HG03135 (cell line): ENCODE data around the gene TTC31.
"Not testable (repeated sequence)": the region's sequence is repeated elsewhere in the genome, so short reads cannot be mapped to it uniquely, and the experiment has no call there.

Source experiments
- ATAC-seq: cut with Tn5 transposase; IDR thresholded peaks from one replicate; pipeline ENCODE4 v1.9.1; 2021; ENCODE audit warnings: mild to moderate bottlenecking, moderate library complexity; ENCODE audit not compliant: unreplicated experiment

The TTC31 gene

DNA sequence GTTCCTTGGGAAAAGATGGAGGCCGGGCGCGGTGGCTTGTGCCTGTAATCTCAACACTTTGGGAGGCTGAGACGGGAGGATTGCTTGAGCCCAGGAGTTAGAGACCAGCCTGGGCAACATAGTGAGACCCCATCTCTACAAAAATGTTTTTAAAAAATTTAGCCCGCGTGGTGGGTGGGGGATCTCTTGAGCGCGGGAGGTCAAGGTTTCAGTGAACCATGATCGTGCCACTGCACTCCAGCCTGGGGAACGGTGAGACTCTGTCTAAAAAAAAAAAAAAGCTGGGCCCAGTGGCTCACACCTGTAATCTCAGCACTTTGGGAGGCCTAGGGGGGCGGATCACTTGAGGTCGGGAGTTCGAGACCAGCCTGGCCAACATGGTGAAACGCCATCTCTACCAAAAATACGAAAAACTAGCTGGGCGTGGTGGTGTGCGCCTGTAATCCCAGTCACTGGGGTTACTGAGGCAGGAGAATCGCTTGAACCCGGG, 839 bp downstream of the TTC31 start:
- ATAC-seq: not testable (repeated sequence)

DNA sequence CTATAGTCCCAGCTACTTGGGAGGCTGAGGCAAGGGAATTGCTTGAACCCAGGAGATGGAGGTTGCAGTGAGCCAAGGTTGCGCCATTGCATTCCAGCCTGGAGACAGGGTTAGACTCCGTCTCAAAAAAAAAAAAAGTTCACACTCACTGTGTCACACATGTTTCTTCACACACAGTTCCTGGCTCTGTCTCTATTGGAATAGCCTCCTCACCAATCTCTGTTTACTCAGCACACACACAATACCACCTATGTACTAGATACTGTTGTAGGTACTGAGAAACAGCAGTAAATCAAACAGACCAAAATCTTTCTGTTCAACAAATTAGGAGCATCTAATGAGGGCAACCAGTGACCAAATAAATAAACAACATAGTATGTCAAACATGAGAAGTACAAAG, 3.3 kb downstream of the TTC31 start:
- ATAC-seq: no peak

DNA sequence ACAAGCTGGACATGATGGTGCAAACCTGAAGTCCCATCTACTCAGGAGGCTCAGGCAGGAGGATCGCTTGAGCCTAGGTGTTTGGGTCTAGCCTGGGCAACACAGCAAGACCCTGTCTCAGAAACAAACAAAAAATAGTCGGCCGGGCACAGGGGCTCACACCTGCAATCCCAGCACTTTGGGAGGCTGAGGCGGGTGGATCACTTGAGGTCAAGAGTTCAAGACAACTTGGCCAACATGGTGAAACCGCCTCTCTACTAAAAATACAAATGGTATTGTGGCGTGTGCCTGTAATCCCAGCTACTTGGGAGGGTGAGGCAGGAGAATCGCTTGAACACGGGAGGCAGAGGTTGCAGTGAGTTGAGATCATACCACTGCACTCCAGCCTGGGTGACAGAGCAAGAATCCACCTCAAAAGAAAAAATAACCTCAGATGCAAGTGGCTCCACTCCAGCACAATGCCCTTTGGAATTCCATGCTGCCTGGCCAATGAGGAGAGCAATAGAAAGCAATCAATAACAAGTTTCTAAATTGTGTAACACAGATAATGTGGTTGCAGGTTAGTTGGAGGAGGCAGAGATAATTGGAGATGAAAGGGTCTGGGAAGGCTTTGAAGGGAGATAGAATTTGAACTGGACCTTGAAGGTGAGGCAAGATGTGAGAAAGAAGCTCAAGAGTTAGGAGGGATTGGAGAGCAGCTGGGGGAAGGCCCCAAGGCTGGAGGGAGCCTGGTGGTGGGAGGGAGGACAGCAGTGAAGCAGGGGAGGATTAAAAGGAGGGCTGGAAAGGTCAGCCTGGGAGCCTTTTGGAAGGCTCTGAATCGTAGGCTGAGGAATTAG, 6.0 kb downstream of the TTC31 start:
- no peak for ATAC-seq

DNA sequence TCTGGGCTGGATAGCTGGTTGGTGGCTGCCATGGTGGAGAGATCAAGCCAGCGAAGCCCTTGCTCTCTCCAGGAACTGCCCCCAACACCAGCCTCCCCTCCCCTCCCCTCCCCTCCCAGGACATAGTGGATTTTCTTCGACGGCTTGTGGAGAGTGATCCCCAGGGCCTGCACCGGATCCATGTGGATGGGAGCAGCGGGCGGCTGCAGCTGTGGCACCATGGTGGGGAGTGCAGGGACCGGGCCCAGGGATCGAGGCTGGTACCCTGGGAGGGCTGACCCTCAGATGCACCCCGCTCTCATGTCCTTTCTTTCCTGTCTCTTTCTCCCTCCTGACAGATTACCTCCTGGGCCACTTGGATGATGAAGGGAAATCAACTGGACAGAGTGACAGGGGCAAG, 7.0 kb downstream of the TTC31 start:
- no peak for ATAC-seq

DNA sequence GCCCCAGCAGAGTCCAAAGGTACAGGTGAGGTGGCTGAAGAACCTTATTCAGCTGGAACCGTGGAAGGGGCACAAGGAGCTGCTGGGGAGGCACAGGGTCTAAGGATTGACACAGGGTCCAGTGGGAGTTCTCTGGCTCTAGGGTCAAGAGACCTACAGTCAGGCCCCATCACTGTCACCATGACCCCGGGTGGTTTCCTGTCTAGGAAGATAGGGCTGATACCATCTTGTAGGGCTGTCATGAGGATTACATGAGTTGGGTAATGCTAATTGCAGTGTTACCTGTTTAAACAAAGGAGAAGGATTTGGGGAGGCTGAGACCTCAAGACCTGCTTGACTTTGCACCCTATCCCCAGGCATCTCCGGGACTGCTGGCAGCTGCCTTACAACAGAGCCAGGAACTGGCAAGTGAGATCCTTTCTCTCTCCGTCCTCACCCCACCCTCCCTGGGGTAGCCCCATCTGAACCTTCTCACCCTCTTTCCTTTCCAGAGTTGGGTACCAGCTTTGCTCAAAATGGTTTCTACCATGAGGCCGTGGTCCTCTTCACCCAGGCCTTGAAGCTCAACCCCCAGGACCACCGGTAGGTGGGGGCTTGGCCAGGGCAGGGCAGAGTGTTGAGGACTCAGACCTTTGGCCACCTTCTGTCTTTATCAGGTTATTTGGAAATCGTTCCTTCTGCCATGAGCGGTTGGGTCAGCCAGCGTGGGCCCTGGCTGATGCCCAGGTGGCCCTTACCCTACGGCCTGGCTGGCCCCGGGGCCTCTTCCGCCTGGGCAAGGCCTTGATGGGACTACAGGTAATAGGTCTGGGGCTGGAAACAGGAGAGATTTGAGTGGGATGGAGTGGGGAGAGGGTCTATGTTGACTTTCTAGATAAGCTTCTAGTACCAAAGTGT, 9.0 kb downstream of the TTC31 start:
- ATAC-seq: no peak

DNA sequence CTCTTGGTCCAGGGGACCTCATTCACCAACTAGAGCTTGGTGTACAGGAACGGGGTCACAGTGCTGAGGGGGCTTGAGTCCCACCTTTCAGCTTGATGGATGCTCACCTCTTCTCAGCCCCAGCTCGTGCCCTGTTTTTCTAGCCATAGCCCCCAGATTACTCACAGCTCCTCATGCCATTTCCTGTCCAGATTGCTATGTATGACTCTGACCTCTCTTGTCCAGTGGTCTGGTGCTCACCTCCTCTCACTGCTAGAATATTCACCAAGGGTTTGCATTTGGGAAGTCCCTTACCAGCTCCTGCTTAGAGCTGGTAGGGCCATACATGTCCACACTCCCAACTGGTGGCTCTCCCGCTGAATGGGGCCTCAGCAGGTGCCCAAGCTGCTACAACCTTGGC, 10.7 kb downstream of the TTC31 start:
- no peak for ATAC-seq

DNA sequence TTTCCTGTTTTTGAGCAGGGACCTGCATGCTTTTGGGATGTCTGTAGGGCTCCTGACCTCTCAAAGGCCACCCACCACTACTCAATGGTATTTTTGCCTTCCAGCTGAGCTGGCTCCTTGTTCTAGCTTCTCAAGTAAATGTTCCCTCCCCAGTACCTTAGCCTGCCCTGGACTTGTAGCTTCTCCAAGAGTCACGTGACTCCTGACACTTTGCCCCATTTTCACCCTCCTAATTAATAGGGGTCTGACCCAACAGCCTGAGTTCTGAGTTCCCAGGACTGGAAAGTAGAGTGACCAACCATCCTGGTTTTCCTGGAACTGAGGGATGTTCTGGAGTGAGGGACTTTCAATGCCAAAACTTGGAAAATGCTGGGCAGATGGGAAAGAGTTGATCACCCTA, 12.6 kb downstream of the TTC31 start:
- no peak for ATAC-seq

DNA sequence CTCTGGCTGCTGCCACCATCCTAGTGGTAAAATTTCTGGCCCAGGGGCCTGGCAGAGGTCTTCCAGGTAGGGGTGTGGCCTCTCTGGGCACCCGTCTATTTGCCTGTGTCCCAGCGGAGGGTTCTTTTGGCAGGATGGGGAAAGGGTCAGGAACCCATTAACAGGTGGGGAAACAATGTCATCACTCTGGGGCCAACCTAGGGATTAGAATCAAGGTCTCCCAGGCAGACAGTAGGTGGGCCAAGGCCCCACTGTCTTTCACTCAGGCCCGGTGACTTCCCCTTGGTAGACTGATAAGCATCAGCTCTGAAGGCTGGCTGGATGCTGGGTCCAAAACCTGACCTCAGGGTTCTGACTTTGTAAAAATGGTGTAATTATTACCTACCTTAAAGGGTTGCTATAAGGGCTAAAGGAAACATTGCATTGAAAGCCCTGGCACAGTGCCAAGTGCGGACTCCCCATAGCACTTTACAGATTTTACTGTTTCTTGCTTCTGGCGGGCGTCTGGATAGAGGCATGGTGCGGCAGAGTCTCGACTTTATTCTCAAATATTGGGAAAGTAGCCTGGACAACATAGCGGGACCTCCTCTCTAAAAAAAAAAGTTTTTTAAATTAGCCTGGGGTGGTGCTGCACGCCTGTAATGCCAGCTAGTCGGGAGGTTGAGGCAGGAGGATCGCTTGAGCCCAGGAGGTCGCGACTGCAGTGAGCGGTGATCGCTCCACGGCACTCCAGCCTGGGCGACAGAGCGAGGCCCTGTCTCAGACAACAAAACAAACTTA, 14.3 kb downstream of the TTC31 start:
- ATAC-seq: no peak

DNA sequence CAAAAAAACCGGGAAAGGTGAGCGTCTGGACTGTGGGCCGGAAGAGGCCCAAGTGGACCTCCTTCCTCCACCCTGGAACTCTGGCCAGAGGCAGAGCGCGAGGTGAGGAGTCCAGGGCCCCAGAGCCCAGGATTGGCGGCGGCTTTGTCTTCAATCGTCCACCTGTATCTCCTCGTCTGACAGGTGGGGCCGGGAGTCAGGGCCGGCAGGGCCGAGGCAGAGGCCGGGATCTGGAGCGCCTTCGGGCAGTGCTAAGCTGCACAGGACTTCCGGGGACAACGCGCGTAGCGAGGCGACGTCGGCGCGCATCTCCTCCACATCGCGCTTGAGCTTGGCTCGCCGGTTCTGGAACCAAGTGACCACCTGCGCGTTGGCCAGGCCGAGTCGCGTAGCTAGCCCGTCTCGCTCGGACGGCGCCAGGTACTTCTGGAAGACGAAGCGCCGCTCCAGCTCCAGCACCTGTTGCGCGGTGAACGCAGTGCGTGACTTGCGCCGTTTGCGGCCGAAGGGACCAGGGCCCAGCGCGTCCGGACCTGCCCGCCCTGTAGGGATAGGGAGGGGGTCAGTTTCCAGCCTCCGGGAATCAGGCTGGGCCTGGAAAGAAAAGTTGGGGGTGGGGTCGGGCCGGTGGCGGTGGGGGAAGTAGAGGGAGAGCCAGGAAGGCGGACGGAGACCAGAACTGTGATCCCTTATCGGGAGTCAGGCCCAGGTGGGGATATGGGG, 15.1 kb downstream of the TTC31 start:
- no peak for ATAC-seq

DNA sequence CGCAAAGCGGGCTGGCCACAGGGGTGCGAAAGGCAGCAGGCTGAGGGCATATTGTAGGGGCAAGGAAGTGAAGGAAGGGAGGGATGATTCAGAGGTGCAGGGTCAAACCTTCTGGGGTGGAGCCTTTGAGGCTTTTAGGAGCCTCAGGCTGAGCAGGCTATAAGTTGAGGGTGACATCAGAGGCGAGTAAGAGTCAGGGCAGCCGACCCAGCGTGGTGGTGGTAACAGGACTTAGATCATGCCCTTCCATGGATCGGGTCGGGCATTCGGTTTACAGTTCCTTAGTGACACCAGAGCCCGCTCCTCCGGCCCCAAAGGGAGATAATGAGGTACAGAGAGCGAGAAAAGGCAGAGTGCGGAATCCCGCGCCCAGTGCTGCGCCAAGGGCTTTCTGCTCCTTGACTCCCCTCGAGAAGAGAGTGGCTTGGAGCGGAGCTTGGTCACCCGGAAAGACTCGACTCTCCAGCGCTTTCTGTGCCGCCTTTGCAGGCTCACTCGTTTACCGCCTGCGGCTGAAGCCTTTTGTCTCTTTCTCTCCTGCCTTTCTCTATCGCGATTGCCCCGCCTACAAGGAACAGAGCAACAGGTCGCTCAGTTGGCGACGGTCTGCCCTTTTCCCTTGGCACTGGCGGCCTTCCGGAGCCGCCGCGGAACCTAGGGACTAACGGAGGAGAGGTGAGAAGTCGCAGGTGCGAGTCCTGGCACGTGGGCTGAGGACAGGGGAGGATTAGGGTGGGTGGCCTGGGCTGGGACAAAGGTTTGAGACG, 15.8 kb downstream of the TTC31 start:
- no peak for ATAC-seq

DNA sequence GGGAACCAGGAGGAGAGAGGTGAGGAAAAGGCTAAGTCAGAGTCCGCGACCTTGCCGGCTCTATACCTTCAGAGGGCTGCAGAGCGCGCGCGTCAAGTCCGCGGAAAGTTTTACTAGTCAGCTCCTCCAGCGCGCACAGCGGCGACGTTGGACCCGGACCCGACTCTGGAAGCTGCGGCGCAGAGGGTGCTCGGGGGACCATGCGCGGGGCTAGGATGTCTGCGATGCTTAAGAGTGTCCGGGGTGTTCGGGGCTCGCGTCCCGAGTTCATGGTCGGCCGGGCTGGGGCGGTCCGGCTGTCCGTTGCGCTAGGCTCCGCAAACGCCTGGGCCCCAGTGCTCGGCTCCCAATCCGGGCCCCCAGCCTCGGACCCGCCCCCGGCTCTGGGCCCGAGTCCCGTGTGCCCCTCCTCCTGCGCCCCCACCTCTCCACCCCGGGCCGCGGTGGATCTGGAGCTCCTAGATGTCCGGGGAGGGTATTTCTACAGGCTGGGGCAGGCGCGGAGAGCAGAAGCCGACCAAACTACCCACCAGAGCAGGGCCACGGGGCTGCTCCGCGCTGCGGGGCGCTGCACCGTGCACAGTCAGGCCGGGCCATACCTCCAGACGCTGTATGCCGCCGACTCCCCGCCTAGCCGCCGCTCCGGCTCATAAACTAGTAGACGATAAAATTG, 16.5 kb downstream of the TTC31 start, which contains the start of gene LBX2:
Gene LBX2, minus strand, starts transcription at position 337 of the 673 bp plus-strand sequence. Its CDS starts 66 bp downstream, at position 271.
- no peak for ATAC-seq

DNA sequence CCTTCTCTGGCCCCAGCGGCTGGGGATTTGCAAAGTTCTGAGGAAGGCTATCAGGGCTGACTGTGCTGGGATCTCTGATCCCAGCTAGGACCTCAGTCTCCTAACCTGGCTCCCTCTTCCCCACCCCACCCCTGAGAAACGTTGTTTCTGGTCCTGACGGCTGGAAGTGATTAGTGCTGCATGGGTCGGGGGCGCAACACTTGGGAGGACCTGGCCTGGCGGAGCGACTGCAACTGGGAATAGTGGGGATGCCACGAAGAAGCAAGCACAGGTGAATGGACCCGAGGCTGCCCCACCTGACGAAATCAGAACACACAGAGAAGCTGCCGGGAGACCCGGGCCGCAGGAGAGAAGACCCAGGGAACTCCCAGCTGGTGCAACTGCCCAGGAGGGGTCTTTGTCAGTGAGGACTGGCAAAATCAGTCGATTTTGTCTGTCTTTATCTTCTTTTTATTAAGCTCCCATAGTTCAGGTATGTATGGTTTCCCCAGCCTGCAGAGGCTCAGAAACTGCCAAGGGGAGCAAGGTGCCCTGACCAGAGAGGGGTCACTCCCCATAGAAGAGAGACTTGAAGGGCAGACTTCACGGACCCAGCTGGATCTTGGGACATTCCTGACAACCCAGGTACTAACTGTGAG, 17.2 kb downstream of the TTC31 start:
- no peak for ATAC-seq

DNA sequence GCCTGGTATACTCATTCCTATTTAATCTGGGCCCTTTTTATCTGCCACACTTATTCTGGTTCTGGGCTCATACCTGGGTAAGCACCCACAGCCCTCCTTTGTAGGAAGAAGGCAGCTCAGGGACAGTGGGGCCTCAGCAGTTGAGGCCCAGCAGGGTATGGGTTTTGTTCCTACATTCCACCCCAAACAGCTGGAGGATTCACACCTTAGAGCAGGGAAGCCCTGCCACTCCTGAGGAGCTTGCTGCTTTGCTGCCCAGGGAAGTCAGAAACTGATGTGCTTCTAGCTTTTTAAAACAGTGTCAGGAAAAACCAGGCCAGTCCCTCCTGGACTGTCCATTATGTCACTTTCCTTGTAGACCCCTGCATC, 17.7 kb downstream of the TTC31 start:
- ATAC-seq: no peak

DNA sequence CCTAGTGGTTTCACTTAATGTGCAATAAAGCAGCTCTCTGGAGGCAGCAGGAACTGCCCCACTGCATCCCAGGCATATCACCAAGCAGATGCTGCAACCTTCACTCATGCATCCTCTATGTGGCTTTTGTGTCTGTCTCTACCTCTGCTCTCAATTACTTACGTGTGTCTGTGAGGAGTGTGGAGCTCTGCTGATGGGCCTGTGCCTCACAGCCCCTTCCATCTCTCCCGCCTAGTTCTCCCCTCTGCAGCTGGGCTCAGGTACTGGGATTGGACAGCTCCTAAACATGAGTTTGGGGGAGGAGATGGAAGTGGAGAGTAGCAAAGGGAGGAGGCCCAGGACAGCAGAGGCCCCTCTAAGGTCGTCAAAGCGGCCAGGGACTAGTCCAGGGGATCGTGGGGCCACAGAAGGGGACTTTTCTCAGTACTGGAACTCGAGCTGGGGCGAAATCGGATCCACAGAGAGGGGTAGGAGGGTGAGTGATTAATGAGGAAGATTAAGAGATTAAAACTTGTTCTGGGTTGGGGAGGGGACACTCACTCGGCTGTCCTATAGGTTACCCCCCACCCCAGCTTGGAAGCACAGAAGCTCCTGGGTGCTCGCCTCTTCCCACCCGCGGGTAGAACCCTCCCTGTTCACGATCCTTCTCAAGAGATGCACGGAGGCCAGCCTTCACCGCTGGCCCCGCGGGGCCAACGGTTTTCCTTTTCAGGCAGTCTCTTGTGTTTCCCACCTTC, 18.6 kb downstream of the TTC31 start:
- ATAC-seq: no peak

DNA sequence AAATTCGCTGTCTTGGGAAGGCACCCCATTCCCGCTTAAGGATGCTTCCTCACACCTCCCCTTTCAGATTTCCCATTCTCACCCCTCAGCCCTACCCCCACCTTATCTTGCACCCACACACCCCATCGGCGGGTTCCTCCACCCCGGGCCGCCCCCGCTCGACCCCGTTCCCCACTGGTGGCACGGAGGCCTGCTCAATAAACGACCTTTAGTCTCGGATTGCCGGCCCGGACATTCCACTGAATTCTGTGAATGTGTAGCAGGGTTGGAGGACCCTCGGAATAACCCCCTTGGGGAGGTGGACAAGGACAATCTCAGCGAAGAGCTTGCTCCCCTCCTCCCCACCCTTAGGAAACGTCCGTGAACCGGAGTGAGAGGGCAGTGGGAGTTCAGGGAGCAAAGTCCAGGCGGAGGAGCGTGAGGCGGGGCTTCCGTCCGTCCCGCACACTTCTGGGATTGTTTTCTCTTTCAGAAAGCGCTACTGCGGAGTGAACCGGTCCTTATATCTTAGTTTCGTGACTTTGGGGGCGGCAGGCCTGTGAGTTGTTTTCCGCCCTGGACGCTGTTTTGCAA, 19.4 kb downstream of the TTC31 start:
- no peak for ATAC-seq

DNA sequence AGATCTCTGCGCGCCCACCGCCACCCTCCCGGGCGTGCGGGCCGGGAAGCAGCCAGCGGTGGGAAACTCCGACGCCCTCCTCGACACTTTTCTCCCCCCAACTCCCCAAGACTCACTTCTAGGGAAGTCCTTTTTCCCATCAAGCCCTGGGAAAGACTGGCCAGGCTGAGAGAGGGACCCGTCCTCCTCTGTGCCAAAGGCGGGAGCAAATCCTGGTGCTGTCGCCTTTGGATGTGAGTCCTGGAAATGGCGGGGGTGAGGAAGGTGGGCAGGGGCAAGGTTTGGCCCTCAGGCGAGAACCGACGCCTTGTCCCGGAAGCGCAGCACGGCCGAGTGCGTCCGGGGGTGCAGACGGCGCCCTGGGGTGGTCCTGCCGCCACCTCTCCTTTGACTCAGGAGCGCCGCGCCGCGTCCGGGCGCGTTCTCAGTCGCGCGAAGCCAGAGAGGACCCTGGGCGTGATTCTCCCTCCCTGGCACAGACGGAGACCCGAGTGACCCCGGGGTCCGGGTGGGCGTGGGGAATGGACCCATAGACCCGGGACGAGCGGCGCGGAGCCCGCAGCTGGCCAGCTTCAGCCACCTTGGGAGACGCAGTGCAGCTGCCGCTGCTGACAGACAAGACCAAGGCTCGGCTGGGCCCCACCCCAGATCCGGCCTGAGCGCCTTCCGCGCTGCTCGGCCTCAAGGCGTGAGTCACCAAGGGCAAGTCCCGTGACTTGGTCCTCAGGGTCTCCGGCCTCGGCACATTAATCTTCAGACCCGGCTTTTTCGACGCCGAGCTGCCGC, 20.0 kb downstream of the TTC31 start:
- no peak for ATAC-seq
